Measurements from ENCODE around the gene HERPUD1. TPM values are rescaled to one million over a fixed set of nuclear protein-coding genes. Genes with fewer than 3 reads are reported as not detected.
A peak's percentile ranks its signal among the peaks of the same experiment; 100 is the strongest.

The HERPUD1 gene
- total and polyA plus RNA-seq, 2 of the 13 experiments (the other 11 are each of a cell fraction or from before 2014, with no cell fraction given) = 96.2 to 323 TPM

GRCh38 chr16:56950881-56951771 is 19.2 kb downstream of the HERPUD1 start (continued):
- no peak for TF ChIP-seq HNF4G (IDR thresholded peaks at IDR 0.05; ENCODE audit: borderline replicate concordance, low read depth, low read length)
- no peak for TF ChIP-seq HNF4G (CRISPR knock-in tag; IDR thresholded peaks at IDR 0.05; ENCODE audit: borderline replicate concordance, low read depth)
- no peak for TF ChIP-seq ZNF678 (CRISPR knock-in tag; IDR thresholded peaks at IDR 0.05)
- TF ChIP-seq DDIT3 (CRISPR knock-in tag; IDR thresholded peaks at IDR 0.05) = no peak
- peak; percentile 84; the same call in 1 of the 2 replicates for TF ChIP-seq SMAD1 (CRISPR knock-in tag; IDR thresholded peaks at IDR 0.05; ENCODE audit: borderline replicate concordance, low read depth)
- TF ChIP-seq PHF5A (CRISPR knock-in tag; IDR thresholded peaks at IDR 0.05; ENCODE audit: low read depth, unreplicated experiment) = no peak
- no peak for TF ChIP-seq ZBTB40 (IDR thresholded peaks at IDR 0.05)
- TF ChIP-seq ZBTB40 (CRISPR knock-in tag; IDR thresholded peaks at IDR 0.05) = no peak
- TF ChIP-seq IRF1 (CRISPR knock-in tag; IDR thresholded peaks at IDR 0.05; ENCODE audit: low read depth) = no peak
- no peak for TF ChIP-seq MXI1 (IDR thresholded peaks at IDR 0.05; ENCODE audit: borderline replicate concordance, low read depth, low read length)
- TF ChIP-seq WIZ (CRISPR knock-in tag; IDR thresholded peaks at IDR 0.05) = no peak
- no peak for TF ChIP-seq MTF2 (CRISPR knock-in tag; IDR thresholded peaks at IDR 0.05; ENCODE audit: borderline replicate concordance)
